Activated T-helper 1 cell treated with Interleukin-2 at 50 U/mL for 16 hours (primary cell): ENCODE measurements around the gene NPPB.

Experiments used
- DNase-seq: peaks from one replicate; pipeline ENCODE4 v3.0.0-alpha.2; 2020; ENCODE audit warnings: low read depth

The NPPB gene

DNA sequence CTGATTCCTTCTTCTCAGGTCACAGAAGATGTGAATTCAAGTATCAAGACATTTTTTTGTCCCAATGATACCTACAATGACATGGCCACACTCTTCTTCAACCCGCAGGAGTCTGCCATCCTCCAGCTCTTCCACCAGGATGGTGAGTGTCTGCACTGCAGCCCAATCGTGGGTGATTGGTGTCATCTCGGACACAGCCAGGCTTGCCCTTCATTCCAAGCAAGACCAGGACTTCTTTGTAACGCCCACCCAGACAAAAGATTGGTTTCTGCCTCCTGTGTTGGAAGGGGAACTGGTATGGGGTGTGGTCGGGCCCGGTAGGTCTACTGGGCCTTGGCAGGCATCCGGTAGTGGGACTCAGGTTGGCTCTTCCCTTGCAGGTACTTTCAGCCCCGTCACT is 25.2 kb downstream of the NPPB start:
- DNase-seq, result no peak

DNA sequence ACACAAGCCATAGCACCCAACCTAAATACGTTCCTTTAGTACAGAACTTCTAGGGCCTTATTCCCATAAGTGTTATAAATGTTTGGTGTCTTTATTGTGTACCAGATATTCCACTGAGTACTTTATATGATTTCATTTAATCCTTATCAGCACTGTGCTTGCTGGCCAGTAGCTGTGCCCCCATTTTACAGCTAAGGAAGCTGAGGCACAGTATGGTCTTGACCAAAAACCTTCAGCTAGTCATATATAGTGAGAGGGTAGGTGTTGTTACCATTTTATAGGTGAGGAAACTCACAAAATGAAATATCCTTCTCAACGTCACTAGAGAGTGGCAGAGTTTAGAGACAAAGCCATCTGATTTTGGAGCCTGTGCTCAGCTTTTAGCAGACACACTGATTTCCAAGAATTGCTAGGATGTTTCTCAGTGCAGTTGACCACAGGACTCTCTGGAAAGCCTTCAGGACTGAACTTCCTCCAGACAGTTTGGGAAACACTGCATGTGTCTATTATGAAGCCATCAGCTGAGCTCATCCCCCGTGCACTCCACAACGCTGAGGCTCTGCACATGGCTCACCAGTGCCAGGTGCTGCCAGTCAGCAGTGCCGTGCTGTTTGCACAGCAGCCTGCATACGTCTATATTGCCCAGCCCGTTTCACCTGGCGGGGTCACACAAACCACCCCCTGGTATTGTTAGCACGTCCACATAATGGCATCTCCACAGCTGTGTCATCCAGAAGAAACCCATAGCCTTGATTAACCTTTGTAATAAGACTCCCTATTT is 26.6 kb downstream of the NPPB start:
- no peak for DNase-seq

DNA sequence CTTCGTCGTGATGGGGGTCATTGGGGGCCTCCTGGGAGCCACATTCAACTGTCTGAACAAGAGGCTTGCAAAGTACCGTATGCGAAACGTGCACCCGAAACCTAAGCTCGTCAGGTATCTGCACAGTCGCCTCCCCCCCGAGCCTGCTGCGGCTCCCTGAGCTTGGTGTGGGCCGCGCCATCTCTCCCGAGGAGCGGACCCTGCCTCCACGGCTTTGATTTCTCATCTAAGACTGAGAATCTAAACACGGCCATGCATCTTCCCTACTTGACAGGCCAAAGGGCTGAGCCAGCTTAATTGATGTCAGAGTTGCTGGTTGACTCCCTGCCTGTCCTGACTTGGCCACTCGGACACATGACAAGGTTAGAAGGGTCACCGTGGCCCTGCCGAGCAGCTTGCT is 30.2 kb downstream of the NPPB start:
- DNase-seq, result no peak

DNA sequence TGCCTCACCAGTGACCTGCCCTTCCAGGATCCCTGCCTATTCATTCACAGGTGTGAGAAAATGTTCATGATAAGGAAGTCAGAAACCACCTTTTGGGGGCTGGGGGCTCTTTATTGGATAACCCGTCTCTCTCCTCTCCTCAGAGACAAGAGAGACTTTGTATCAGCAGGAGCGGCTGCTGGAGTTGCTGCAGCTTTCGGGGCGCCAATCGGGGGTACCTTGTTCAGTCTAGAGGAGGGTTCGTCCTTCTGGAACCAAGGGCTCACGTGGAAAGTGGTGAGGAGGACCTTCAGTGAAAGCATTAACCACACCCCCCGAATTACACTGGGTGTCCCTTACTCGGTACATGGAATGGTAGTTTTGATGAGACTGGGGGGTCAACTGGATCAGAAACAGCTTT is 31.8 kb downstream of the NPPB start:
- DNase-seq, result no peak

DNA sequence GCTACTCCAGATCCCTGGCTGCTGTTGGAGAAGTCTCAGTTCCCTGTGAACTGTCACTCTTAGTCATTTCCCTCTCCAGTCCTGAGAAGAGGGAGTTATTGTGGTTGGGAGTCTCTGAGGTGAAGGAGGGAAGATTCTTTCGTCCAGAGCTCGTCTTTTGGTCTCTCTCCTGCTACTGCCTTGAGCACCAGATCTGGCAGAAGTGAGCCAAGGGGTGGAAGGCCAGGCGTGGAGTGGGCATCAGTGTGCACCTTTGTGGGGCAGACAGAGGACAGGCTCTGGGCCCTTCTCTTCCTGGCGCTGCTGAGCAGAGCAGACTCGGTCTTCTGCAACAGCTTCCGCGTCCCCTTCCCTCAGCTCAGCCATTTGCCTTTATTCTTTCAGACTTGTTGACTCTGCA is 33.6 kb downstream of the NPPB start:
- no peak for DNase-seq

DNA sequence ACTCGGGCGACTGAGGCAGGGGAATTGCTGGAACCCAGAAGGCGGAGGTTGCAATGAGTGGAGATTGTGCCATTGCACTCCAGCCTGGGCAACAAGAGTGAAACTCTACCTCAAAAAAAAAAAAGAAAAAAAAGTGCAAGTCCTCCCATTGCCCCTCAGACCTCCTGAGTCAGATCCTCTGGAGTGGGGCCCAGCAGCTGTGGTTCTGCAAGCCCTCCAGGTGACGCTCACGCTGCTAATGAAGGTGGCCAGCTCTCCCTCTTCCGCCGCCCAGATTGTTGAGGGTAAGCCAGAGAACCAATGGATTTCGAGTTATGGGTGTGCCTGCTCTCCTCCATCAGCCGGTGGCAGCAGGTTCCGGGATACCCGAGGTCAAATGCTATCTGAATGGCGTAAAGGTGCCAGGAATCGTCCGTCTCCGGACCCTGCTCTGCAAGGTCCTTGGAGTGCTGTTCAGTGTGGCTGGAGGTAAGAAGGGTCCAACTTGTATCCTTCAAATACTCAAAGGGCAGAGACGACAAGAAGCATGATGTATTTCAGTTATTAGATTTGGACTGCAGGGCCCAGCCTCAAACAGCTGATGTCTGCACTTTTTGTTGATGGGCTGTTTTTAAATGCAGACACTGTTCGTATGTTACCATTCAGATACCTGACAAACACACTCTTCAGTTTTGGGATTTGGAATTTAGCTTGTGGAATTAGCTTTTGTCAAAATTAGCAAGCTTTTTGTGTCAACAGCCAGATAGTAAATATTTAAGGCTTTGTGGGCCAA is 35.2 kb downstream of the NPPB start:
- DNase-seq, result no peak

DNA sequence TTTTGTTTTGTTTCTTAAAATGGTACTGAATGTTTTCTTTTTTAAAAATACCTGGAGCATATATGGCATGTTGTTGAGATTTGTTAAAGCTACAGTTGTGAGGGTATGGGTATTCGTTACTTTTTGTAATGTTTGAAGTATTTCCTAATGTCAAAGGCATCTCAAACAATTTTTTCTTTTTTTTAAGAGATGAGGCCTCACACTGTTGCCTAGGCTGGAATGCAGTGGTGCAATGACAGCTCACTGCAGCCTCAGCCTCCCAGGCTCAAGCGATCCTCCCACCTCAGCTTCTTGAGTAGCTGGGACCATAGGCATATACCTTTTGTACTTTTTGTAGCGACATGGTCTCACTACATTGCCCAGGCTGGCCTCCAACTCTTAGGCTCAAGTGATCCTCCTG is 36.7 kb downstream of the NPPB start:
- no peak for DNase-seq

DNA sequence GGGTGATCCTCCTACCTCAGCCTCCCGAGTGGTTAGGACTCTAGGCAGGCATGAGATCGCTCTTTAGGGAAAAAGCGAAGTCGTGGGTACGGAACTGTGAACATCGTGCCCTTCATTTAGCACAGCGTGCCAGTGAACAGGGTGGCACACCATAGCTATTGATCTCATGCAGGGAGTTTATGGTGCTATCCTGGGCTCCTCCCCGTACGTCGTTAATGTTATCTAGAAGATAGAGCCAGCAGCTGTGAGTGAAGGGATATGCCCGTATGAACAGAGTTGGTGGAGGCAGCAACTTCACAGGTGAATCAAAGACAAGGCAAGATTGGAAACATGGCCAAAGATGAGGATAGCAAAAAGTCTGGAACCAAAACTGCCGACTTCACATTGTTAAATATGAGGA is 41.6 kb downstream of the NPPB start:
- DNase-seq, result no peak

DNA sequence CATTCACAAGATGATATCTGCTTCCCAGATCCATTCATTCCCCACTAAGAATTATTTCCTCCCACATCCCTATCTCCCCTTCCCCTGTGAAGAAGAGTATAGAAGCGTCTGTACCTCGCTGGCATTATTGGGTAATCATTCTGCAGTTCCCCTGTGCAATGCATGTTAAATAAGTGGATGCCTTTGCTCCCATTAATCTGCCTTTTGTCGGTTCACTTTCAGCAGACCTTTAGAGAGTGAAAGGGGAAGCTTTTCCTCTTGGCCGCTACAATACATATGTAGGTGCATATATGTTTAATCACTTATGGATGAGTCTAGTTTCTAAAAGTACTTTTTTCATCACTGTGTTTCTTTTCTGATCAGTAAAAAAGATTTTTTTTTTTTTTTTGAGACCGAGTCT is 45.7 kb downstream of the NPPB start:
- DNase-seq, result no peak
